IMR-90 (cell line): ENCODE measurements around the gene LRRC15.

ENCODE experiments used
- BHLHE40 ChIP-seq: fragments of 150-350 bp; IDR thresholded peaks from 2 replicates; pipeline ENCODE4 v1.6.1; 2016; ENCODE audit warnings: mild to moderate bottlenecking, low read depth, low read length
- CEBPB ChIP-seq: IDR thresholded peaks from 2 replicates; pipeline ENCODE4 v1.6.1; 2012; ENCODE audit warnings: low read depth, low read length, improper control_type of control experiment
- MAFK ChIP-seq: IDR thresholded peaks from 2 replicates; pipeline ENCODE4 v1.6.1; 2012; ENCODE audit warnings: low read depth, low read length, improper control_type of control experiment
- RAD21 ChIP-seq: IDR thresholded peaks from 2 replicates; pipeline ENCODE4 v1.6.1; 2012; ENCODE audit warnings: low read length, improper control_type of control experiment
- RFX5 ChIP-seq: IDR thresholded peaks from 2 replicates; pipeline ENCODE4 v1.8.0; 2012; ENCODE audit warnings: low read depth, mild to moderate bottlenecking, low read length, moderate library complexity
- SMC3 ChIP-seq: fragments of 150-350 bp; IDR thresholded peaks from 2 replicates; pipeline ENCODE4 v1.6.1; 2016; ENCODE audit warnings: low read depth, mild to moderate bottlenecking, antibody characterized with exemption, low read length, moderate library complexity
- TF ChIP-seq, protein P1 (sequence below): conservative IDR thresholded peaks from 2 replicates; pipeline ENCODE4 v1.5.1; 2012; ENCODE audit warnings: mild to moderate bottlenecking, low read depth, low read length, improper control_type of control experiment
- TF ChIP-seq, protein P2 (sequence below): fragments of 150-350 bp; IDR thresholded peaks from 2 replicates; pipeline ENCODE4 v1.6.1; 2016; ENCODE audit warnings: low read depth, mild to moderate bottlenecking, low read length, moderate library complexity, borderline replicate concordance

DNA sequence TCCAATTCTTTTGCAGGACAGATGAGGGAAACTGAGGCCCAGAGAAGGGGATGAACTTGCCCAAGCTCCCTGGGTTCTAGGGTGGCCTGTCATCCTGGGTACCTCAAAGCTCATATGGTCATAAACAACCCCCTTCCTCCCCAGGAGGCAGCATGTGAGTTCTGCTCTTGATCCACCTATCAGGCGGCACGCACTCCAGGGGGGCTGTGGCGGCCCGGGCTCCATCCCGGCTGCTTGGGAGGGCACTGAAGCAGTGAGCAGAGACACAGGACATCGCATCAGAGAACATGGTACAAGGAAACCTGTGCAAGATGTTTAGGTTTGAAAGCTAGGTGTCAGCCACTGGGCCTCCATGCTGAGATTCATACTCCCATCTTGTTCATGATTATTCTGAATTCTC lies 52.6 kb downstream of the LRRC15 start:
- TF ChIP-seq, protein P1, sequence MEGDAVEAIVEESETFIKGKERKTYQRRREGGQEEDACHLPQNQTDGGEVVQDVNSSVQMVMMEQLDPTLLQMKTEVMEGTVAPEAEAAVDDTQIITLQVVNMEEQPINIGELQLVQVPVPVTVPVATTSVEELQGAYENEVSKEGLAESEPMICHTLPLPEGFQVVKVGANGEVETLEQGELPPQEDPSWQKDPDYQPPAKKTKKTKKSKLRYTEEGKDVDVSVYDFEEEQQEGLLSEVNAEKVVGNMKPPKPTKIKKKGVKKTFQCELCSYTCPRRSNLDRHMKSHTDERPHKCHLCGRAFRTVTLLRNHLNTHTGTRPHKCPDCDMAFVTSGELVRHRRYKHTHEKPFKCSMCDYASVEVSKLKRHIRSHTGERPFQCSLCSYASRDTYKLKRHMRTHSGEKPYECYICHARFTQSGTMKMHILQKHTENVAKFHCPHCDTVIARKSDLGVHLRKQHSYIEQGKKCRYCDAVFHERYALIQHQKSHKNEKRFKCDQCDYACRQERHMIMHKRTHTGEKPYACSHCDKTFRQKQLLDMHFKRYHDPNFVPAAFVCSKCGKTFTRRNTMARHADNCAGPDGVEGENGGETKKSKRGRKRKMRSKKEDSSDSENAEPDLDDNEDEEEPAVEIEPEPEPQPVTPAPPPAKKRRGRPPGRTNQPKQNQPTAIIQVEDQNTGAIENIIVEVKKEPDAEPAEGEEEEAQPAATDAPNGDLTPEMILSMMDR = no peak
- TF ChIP-seq RAD21 = no peak
- no peak for TF ChIP-seq MAFK
- TF ChIP-seq RFX5 = no peak
- TF ChIP-seq, protein P2, sequence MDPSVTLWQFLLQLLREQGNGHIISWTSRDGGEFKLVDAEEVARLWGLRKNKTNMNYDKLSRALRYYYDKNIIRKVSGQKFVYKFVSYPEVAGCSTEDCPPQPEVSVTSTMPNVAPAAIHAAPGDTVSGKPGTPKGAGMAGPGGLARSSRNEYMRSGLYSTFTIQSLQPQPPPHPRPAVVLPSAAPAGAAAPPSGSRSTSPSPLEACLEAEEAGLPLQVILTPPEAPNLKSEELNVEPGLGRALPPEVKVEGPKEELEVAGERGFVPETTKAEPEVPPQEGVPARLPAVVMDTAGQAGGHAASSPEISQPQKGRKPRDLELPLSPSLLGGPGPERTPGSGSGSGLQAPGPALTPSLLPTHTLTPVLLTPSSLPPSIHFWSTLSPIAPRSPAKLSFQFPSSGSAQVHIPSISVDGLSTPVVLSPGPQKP = no peak
- no peak for TF ChIP-seq BHLHE40
- TF ChIP-seq SMC3 = no peak
- TF ChIP-seq CEBPB = no peak
